GM12874 (cell line): ENCODE data around the gene MMAB.

ENCODE experiments used
- CTCF ChIP-seq: IDR thresholded peaks from 2 replicates; pipeline ENCODE4 v1.5.1; 2011; ENCODE audit warnings: low read depth, mild to moderate bottlenecking, control low read depth, low read length, moderate library complexity; ENCODE audit not compliant: insufficient read depth

The MMAB gene

DNA sequence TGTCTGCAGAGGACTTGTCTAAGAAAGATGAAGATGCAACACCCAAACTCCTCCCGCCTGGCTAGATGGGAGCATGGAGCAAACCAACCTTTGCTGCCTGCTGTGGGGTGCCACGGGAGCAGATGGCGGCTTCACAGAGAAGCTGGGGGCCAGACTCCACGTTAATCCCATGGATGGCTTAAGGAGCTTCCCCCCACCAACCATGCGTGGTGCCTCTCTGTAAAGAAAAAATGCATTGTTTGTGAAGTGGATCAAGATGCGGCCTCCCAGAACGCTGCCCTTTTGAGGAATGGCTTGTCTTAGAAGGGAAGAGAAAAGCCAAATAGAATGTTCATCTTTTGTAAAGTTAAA, 15.9 kb upstream of the MMAB start:
- no peak for TF ChIP-seq CTCF

DNA sequence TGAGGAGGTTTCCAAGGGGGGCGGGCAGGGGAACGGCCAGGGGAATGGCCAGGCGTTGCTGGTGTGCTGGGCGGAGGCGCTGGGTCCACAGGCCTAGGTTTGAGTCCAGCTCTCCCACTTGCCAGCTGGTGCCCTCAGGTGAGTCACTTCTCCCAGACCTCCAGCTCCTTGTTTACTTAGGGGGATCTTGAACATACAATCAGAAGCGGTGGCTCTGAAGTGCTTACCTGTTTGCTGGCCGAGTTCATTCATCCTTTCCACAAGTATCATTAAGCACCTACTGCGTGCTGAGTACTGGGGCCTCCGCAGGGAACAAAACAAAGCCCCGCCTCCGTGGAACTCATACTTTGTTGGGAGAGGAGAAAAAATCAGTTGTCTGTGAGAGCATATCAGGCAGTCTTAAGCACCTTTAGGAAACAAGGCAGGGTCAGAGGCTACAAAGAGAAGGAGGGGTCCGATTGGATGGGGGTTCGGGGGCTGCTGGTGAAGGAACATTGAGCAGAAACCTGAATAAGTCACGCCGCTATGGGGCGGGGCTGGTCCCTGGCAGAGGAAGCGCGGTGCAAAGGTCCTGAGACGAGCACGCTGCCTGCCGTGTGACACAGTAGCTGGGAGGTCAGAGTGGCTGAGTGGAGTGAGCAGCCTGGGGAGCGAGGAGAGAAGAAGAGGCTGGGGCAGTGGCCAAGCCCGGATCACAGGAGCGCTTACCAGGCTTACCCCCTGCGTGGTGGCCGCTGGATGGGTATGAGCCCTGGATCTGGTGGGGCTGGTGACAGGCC, 15.3 kb upstream of the MMAB start:
- no peak for TF ChIP-seq CTCF

- TF ChIP-seq CTCF: no peak
These were observed 14.6 kb upstream of the MMAB start for GRCh38 chr12:109587921-109588320.

DNA sequence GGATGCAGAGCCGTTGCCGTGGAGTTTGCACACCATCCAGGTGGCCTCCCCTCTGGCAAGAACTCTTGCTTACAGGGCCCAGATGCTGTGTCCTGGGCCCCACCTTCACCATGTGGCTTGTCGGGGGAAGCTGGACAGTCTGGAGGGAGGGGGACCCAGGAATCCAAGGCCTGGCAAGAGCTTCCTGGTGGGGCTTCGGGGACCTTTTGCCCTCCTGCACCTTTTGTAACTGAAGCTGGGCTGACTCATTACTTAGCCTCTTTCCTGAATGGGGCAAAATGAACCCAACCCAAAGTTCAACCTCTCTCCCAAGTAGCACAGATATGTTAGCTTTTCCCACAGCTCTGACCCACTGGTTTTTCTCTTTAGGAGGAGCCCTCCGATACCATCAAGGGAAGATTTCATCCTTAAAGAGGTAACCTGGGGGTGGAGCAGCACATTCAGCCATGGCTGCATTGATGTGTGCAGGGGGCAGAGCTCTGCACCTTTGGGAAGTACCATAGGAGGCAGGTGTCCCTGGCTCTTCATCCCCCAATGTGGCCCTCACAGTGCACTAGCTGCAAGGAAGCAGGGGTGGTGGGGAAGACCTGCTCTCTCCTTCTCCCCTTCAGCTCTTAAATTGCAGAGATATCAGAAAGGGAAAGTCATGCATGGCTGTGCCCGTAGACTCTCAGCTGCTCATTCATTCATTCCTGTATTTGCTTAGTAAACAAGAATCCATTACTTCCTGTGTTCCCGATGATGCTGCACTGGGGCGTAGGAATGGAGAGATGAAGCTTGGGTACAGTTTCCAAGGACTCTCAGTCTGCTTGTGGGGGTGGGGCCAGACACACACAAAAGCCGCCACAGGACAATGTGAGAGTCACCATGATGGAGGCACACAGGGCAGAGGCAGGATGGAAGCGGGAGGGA, 13.3 kb upstream of the MMAB start:
- no peak for TF ChIP-seq CTCF

DNA sequence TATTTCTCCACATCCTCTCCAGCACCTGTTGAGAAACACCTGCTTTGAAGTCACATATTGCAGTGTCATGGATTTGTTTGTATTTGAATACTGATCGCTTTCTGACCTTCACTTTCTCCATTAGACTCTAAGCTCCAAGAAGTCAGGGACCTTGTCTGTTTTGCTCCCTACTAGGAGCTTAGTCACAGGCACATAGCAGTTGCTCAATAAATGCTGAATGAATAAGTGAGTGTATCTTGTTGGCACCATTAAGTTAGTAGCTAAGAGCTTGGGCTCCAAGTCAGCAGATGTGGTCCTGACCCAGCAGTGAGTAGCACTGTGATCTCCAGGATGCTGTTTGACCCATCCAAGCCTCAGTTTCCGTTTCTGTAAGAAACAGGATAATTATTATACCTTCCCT, 10.4 kb upstream of the MMAB start:
- TF ChIP-seq CTCF: no peak

DNA sequence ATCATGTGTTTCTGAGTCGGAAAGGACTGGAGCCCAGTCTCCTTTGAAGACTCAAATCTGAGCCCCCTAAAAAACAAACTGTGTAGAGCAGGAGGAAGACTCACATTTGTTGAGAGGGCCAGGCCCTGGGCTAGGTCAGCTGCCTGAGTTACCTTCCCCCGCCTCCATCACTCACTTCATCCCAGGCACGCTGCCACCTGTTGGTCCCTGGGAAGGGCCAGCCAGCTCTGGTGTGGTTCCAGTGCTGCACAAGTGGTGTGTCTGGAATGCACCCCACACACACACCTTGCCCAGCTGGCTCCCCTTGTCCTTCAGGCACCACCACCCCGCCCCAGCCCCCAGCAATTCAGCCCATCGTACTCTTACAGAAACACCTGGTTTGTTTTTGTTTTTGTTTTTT, 9.3 kb upstream of the MMAB start:
- TF ChIP-seq CTCF: no peak

- TF ChIP-seq CTCF: no peak
These were observed 8.6 kb upstream of the MMAB start for GRCh38 chr12:109581856-109582255.
